LNCAP (cell line): ENCODE measurements around the gene ADAMTS16.

Source experiments
- TF ChIP-seq, protein P1 (sequence below): fragments of 450-650 bp; IDR thresholded peaks from 2 replicates; pipeline ENCODE4 v1.5.1; 2017; ENCODE audit warnings: mild to moderate bottlenecking

Gene ADAMTS16

DNA sequence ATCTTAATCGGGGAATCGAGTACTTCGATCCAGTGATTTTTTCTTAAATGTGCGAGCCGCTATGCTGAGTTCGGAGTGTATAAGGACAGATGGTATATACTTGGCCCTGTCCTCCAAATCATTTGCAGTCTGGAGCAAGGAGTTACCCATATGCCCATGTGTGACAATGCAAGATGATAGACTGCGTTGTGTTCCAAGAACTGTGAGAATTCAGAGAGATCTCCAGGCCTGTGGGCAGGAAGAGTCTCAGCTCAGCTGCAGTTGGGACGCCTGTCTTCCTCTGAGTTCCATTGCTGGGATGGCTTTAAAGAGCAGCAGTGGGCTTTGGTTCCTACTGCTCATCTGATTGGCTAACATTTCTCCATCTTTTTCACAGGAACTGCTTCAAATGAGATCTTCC is 106.6 kb downstream of the ADAMTS16 start:
- TF ChIP-seq, protein P1, sequence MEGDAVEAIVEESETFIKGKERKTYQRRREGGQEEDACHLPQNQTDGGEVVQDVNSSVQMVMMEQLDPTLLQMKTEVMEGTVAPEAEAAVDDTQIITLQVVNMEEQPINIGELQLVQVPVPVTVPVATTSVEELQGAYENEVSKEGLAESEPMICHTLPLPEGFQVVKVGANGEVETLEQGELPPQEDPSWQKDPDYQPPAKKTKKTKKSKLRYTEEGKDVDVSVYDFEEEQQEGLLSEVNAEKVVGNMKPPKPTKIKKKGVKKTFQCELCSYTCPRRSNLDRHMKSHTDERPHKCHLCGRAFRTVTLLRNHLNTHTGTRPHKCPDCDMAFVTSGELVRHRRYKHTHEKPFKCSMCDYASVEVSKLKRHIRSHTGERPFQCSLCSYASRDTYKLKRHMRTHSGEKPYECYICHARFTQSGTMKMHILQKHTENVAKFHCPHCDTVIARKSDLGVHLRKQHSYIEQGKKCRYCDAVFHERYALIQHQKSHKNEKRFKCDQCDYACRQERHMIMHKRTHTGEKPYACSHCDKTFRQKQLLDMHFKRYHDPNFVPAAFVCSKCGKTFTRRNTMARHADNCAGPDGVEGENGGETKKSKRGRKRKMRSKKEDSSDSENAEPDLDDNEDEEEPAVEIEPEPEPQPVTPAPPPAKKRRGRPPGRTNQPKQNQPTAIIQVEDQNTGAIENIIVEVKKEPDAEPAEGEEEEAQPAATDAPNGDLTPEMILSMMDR, result no peak

DNA sequence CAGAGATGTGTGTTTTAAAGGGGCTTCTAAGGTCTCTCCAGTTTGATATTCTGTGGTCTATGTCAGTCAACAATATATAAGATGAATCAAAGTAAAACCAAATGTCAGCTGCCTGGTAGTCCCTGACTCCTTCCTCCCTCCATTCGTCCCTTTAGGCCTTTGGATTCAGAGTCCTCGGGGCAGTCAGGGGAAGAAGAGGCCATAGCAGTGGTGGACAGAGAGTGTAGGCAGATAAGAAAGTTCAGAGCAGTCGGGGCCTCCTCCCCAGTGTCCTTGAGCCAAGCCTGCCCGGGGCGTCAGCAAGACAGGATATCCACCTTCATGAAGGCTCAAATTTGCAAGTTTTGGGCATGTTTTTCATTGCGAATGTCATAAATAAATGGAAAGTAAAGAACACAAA is 110.6 kb downstream of the ADAMTS16 start:
- TF ChIP-seq, protein P1, result no peak

DNA sequence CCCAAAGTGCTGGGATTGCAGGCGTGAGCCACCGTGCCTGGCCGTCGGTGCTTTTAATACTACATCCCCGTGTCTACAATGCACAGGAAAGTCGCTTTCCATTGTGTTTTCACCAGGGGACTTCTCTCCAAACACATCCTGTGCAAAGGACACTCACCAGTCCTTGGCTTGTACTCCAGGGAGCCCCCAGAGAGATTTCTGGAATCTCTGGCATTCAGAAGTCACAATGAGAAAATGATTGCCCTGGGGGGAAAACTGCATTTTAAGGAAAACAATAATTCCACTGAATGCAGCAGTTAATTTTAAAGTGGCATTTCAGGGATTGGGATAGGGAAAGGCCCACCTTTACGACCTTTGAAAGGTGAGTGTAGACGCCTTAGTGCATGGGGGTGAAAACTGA is 112.0 kb downstream of the ADAMTS16 start:
- TF ChIP-seq, protein P1, result no peak

DNA sequence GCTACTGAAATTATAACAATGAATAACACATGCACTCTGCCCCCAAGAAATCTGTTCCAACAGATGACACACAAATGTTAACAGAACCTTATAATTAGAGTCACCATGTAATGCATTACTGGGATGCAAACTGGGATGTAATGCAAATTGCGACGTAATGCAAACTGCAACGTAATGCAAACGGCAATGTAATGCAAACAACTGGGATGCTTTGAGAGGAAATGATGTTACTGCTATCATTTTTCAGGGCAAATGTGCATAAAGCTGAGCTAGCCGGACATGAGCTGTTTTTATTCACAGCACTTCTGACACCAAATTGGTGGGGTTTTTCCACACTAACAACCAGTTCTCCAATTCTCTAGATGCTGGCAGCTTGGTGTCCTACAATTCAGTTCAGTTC is 117.2 kb downstream of the ADAMTS16 start:
- TF ChIP-seq, protein P1, result no peak

DNA sequence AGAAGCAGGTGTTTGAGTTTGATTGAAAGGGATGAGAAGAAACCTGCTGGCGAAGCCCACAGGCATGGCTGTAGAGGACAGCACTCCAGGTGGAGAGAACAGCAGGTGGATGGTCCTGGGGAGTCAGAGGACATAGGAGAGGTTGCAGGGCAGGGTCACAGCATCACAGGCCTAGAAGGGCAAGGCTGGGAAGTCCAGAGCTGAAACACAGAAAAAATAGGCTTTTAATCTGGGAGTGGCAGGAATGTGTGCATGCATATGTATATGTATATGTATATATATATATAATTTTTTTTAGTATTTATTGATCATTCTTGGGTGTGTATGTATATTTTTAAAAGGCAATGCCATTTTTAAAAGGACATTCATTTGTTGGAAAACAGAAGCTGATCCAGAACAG is 118.4 kb downstream of the ADAMTS16 start:
- TF ChIP-seq, protein P1, result no peak

DNA sequence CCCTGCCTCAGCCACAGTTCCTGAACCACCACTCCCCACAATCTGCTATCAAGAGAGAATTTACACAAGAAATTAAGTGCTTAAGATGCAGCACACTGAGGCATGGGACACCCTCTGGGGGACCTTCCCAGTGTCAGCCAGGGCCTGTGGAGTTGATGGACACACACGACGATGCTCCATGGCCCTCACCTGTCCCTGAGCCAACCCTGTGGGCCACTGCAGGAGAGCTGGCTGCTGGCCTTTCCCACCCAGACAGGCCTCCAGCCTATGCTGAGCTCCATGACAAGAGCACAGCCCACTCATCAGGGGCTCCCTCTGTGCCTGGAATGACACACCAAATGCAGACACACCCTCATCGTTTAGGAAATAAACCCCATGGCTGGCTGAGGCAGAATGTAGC is 124.6 kb downstream of the ADAMTS16 start:
- TF ChIP-seq, protein P1, result no peak

DNA sequence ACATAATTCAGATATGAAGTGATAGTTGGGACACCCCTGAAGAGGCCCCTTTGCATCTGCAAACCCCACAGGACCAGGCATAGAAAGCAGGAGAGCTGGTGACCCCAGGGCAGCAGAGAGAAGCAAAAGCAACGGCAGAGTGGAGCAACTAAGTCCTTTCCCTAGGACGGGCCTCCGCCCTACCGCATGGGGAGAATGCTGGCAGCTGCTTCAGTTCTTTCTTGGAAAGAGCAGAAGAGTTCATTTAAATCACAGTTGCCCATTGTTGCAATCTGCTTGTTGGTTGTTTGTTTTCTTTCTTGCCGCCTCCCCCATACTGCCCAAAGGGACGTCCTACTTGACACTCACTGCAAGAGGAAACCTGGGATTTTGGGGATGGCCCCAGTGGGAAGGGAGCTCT is 126.2 kb downstream of the ADAMTS16 start:
- TF ChIP-seq, protein P1, result no peak

DNA sequence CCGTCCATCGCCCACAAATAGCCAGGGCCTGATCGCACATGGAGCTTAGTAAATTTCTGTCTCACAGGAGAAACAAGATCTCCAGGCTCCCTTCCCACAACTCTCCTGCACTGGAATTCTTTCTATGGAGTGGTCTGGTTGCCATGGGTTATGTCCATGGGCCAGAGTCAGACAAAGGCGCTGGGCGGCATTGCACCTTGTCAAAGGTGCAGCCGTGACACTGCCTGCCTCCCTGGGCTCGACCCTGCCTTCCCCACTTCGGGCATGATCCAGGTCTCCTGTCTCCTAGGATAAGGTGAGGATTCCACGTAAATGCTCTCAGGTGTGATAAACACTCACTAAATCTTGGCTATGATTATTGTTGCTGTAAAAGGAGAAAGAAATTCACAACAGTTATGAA is 130.0 kb downstream of the ADAMTS16 start:
- TF ChIP-seq, protein P1, result no peak
